NOMO-1 treated with DMSO at 0.1 percent for 48 hours (cell line): ENCODE data around the gene SKIDA1.

Experiments used
- DNase-seq: peaks from one replicate; lab custom pipeline; 2025; ENCODE audit not compliant: unreplicated experiment; lab: John Stamatoyannopoulos, UW

Gene SKIDA1

DNA sequence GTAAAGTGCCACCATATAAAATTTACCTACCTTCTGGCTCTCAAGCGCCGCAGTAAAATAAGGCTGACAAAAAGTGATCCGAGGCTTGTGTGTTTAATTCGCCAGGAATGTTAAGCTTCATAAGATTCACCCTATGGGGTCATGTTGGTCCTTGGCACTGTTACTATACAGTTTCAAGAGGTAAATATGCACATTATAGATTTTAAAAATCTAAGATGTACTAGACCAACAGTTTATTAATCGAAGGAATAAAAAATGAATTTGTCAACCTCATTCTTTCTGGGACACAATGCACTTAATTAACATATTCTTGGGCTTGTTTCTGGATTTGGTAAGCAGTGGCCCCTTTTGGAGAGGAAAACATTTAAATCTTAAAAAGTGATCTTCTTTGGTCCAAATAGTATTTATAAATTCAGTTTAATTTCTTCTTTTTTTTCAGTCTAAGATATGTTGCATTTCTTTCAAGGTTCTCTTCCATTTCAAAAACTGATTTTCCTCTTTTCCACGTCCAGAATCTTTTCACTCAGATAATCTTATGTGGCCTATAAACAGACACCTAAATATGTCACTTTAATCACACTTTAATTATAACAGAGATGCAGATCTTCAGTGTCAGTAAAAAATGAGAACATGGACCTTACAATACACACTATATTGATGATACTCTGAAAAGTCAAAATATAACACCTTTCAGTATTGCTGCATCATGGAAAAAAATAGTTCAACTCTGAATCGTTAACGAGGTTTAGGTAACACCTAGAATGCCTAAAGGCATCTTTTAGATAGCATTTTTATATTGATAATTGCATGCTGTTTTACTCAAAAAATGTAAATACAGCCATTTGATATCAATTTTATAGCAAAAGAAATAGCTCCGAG lies 3.8 kb upstream of the SKIDA1 start:
- no peak for DNase-seq

- no peak for DNase-seq
Observed at GRCh38 chr10:21528236-21529031, 3.0 kb upstream of the SKIDA1 start.

DNA sequence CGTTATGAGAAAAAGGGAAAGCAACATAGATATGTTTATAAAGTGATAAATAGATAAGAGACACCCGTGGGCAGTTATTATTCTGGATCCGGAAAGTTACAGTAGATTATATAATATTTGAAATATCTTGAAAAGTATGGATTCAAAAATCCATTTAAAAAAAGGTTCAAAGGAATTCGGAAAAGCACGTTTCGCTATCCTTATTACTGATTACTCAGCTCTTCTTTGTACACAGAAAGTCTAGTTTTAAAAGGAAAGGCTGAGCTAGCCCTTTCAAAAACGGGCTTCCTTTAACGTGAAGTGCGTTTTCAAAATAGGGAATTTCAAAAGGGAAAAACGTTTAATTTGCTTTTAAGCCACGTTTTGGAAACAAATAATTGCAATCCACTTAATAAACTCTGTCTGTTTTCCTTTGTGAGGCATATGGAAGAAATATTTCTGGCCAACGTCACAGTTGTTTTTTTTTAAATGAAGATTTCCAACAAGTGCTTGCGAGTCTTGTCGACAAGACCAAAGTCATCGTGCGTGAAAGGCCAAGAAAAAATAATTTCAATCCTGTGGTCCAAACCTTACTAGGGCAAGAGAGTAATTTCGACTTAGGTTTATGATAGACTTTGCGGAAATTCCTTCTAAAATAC lies 2.2 kb upstream of the SKIDA1 start:
- no peak for DNase-seq

GRCh38 chr10:21526860-21527597 lies 1.5 kb upstream of the SKIDA1 start:
- DNase-seq, result no peak

GRCh38 chr10:21526188-21526859 lies 842 bp upstream of the SKIDA1 start:
- DNase-seq, result peak; percentile 90

DNA sequence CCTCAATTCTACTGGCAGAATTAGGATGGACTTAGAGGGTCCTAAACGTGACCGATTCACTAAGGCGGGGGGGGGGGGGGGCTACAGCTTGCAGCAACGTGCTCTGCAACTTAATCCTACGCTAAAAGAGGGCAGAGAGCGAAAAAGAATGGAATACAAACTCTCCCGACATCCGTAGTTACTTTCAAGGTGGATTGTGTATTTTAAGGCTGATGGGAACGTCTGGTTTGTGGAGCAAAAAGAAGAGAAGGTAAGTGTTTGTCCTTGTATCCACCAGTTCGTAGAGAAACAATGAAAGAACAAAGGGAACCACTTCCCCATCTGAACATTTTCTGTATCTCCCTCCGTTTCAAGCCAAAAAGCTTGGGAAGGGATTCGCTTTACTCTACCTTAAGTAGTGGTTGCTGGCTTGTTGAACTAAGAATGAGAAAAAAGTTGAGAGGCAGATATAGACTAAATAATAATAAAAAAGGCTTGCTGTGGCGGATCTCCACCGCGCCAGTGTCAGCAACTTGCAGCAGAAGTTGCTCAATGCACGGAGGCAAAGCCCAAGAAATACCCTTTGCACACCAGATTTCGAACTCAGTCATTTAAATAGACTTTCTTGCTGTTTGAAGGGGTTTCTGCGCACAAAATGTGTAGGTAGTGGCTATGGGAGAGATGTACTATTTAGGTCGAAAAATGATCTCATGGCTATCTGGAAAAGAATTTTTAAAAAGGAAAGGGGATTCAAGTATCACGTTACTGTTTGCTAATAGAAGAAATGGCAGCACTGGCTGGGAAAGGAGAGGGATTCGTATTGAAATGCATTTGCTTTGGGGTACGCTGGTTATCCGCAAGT lies 736 bp downstream of the SKIDA1 start:
- no peak for DNase-seq

GRCh38 chr10:21524131-21524525 lies 1.4 kb downstream of the SKIDA1 start:
- no peak for DNase-seq

DNA sequence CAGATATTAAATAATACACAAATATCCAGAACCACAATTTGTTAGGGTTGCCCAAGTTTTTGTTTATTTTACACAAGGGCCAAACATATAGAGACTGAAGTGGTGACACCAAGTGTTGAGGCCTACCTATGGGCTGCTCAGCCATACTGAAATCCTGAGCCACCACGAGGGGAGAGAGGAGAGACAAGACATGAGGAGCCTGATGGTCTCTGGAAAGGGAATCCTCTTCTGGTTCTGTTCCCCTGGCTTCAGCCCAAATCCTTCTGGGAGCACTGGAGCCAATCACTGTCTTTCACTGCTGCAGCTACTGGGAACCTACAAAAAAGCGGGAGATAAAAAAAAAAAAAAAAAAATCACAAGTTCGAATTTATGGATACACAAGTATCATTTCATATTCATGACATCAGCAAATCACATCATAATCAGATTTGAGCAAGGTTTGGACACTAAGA lies 1.9 kb downstream of the SKIDA1 start:
- no peak for DNase-seq

- no peak for DNase-seq
Observed at GRCh38 chr10:21522631-21523406, 2.7 kb downstream of the SKIDA1 start.

GRCh38 chr10:21521751-21522533 lies 3.5 kb downstream of the SKIDA1 start:
- no peak for DNase-seq

- DNase-seq, result no peak
Observed at GRCh38 chr10:21520949-21521348, 4.5 kb downstream of the SKIDA1 start.

- no peak for DNase-seq
Observed at GRCh38 chr10:21520509-21520908, 5.0 kb downstream of the SKIDA1 start.

DNA sequence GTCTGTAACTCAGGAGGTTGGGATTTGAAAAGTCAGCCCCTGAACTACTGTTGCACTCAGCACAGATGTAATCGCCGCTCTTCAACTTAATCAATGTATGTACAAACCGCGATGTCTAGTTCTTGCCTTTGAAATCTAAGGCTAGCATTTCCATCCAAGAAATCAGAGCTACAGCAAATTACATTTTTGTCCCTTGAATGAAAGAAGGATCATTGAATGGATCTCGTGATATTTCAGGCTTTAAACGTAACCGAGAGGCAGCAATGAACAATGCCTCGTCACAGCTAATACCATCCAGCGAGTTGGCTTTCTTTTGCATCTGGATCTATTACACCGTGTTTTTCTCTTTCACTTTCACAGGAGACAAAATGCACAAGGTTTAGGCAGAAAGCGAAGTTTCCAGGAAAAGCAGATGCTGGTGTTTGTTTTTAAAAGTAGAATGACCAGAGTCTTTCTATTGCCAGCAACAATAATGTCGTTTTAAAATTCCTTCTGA lies 5.5 kb downstream of the SKIDA1 start:
- DNase-seq, result no peak

DNA sequence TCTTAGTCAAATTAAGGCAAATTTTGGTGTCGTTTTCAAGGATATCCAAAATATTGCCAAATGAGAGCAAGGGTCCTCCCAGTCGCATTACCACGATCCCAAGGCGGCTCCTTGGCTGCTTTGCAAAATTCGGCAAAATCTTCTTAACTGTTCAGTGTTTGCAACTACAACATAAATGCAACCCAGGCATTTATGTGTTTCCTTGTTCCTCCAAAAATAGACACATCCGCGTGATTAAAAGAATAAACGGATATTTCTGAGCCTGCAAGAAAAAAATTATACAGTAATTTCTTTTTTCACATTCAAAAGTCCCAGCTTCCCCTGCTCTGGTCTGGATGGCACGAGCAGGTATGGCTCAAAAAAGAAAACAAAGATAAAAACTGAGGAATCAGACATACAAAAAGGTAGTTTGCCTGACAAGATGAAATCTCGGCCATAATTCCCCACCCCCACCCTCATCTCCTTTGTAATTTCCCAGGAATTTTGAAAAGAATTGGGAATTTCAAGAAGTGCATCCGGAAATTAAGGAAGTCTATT lies 6.0 kb downstream of the SKIDA1 start:
- DNase-seq, result no peak

DNA sequence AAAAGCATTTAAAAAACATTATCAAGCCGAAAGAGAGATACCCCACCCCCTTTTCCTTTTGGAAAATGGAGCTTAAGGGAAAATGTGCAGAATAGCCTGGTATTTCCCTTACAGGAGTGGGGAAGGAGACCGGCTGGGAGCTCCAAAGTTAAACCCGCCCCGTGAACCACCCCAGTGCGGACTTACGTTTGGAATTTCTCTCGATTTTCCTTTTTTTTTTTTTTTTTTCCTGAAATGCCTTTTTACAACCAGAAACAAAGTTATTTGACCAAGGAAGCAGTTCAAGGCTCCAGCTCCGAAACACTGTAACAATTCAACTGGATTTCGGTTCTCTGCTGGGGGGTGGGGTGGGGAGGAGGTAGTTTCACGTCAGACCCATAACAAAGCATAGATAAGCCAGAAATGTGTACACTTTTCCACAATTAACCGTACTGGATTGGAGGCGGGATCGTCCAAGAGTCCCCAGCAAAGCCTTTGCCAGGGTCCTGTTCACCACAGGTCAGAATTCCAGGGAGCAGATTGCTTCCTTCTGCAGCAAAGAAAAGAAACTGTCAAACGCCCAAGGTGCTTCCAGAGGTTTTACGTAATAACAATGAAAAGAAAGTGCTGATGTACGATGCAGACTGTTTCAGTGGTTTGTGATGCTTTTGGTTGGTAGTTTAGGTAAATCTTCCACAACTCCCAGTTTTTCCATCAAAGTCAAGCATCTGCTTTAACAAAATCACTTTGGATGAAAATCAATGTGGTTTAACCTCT lies 6.7 kb downstream of the SKIDA1 start:
- no peak for DNase-seq

GRCh38 chr10:21518149-21518640 lies 7.3 kb downstream of the SKIDA1 start:
- peak; percentile 92 for DNase-seq
